CD4-positive, alpha-beta T cell treated with Interleukin-6 at 100 ng/mL for 8 hours (primary cell): Measurements from ENCODE around the gene LMF1.
"Not testable (repeated sequence)": the region's sequence is repeated elsewhere in the genome, so short reads cannot be mapped to it uniquely, and the experiment has no call there.

ENCODE experiments used
- DNase-seq: peaks from one replicate; pipeline ENCODE4 v3.0.0-alpha.2; 2020; ENCODE audit warnings: mixed read lengths, low spot score

The LMF1 gene

DNA sequence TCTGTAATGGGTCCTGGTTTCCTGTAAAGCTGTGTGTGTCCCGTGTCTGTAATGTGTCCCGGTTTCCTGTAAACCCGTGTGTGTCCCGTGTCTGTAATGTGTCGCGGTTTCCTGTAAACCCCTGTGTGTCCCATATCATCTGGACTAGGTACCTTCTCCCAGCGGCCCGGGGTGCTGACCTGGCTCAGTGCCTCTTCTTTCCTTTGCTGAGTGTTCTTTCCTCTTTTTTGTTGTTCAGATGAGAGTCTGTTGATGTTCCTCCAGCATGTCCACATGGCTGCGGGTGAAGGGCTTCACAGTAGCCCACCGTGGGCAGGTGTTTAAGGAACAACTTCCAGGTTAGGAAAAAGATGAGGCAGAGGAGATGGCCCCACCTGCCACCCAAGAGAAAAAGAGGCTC is 123.6 kb downstream of the LMF1 start:
- no peak for DNase-seq

DNA sequence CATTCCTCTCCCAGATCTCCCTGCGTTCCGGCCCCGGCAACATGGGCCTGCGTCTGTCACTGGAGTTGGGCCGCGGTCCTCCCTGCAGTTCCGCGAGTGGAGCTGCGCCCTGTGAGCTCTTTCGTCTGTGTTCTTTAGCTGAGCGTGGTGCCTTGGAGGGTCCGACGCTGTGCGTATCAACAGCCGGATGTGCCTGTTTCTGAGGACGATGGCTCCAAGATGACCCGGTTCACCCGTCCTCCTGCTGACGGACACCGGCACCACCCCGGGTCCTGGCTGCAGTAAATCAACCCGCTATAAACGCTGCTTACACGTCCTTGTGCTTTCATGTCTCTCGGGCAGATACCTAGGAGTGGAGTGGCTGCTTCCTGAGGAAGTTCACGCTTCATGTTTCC is 125.4 kb downstream of the LMF1 start:
- DNase-seq = no peak

DNA sequence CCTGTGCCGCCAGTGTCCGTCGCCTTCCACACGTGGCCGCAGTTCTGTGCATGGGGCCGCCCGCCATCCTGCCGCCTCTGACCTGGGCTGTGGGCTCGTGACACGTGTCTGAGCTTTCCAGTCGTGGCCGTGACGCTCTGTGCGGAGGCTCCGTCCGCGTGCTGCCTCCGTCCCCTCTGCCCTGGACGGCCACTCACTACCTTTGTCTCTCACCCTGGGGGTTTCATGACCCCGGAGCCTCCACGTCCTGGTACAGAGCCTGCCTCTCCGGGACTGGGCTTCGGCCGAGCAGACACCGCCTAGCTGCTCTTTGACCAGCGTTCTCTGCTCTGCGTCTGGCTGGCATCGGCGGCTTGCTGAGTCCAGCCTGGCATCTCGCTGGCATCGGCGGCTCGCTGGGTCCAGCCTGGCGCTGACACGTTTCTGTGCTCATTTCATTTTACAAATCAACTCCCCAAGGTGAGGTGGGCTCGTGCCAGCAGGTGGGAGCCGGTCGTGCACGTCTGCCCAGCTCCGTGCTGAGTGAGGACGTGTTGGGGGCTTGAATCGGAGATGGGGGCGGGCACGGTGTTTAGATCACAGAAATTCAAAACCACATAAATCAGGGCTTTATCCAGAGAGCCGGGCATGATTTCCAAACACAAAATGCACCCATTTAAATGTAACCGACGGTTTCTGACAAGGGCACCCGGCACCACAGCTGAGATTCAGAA is 126.0 kb downstream of the LMF1 start:
- no peak for DNase-seq

DNA sequence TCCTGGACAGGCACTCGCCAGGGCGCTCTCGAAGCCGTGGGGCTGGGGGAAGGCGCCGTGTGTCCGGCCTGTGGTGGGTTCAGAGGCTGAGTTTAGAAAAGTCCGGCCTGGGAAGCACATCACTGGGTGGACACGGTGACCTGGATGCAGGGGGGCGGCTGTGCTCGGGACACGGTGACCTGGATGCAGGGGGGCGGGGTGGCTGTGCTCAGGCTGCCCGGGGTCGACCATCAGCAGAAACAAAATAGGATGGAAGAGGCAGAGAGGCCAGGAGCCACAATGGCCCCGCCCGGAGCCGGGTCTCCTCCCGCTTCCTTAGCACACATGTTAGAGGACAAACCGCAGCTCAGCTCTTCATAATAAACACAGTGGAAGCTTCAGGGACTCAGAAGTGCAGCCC is 127.0 kb downstream of the LMF1 start:
- no peak for DNase-seq

DNA sequence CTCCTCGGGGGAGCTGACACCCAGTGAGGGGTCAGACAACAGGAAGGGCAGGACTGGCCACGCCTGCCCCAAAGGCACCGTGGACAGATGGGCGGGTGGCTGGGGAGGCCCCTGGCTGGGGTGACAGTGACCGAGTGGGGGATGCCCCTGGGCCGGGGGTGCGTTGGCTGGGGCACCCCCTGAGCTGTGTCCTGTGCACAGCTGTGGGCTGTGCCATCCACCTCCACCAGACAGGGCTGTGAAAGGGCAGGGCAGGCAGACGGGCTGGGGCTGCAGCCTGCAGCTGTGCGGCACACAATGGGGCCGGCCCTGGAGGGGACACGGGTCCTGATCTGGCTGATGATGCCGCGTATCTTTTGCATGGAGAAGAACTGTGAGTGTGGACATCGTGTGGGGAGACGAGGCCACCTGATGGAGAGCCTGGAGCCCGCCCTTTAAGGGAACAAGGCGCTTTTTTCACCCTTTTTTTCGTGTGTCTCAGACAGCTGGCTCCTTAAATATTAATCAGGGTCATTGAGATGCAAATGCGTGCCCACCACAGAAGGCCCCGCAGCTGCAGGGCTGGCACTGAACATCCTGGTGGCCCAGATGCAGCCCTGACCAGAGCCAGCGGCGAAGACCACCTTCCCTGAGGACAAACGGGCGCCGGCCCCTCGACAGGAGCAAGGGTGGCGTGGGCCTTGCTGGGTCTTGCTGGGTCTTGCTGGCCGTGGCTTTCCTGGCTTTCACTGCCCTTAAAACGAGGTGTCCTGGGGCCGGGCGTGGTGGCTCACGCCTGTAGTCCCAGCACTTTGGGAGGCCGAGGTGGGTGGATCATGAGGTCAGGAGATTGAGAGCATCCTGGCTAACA is 127.8 kb downstream of the LMF1 start:
- DNase-seq = no peak

DNA sequence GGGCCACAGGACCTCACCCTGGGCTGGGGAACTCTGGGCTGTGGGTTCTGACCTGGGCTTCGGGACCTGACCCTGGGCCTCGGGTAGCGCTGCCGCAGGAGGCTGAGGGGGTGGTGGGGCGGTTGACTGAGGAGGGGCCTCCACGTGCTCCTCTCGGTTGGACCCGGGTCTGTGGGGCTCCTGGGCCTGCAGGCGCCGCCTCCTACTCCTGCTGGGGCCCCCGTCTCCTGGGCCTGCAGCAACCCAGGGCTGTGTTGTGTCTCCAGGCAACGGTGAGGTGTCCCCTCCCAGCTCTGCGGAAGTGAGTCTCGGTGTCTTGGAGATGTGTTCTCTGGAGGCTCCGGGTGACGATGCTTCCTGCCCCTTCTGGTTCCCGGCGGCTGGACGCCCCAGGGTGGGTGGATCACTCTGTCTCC is 128.7 kb downstream of the LMF1 start:
- DNase-seq = no peak

DNA sequence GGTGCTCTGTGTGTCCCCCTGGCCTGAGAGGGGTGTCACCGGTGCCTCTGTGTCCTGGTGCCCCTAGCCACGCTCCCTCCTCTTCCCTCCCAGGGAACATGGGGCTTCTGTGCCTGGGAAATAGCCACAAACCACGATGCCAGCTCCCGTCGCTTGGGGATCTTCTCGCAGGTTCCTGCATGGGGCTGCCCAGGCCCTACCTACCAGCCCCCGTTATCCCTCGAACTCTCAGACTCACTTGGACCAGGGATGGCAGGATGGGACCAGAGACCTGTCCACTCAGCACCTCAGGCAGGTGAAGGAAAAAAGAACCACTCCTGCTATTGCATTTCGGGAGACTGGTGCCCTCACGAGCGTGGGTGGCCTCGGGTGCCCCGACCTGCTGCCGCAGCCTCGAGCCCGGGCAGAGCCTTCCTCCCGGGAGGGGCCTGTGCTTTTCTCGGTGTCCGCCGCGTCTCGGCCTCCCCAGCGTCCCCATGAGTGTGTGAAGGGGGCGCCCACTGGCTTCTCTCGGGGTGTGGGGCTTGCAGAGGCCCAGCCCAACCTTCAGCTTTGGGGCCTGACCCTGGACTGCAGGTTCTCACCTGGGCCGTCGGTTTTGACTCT is 129.2 kb downstream of the LMF1 start:
- DNase-seq = no peak

DNA sequence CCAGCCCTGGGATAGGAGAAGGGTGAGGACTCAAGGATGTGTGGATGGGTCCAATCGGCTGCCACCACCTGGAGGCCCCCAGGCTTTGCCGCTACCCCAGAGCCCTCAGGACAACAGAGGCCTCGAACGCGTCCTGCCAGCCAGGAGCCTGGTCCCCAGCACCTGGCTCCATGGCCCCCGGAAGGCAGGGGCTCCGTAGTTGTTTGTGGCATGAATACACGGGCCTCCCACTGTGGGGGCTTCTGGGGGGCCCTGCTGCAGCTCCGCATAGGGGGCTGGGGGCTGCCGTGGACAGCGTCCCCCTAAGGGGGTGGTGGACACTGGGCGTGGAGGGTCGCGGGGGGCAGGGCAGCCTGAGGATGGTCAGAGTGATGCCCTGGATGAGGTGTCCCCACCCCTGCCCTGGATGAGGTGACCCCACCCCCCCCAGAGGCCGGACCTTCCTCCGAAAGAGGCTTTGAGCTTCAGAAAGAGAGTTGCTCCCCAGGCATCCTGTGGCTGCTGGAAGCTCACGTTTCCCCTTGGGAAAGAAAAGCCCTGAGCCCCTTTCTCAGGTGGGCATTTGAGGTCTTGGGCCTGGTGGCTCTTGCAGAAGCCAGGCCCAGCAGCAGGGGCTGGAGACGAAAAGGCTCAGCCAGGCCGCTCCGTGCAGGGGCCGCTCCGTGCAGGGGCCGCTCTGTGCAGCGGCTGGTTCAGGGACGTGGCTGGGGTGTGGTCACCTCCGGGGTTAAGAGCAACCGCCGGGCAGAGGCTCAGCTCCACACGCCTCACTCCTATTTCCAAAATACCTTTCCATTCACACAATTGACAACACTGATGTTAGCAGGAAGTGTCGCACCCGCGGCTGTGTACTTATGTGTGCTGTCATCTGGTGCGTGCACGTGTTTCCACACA is 130.0 kb downstream of the LMF1 start:
- DNase-seq = no peak

DNA sequence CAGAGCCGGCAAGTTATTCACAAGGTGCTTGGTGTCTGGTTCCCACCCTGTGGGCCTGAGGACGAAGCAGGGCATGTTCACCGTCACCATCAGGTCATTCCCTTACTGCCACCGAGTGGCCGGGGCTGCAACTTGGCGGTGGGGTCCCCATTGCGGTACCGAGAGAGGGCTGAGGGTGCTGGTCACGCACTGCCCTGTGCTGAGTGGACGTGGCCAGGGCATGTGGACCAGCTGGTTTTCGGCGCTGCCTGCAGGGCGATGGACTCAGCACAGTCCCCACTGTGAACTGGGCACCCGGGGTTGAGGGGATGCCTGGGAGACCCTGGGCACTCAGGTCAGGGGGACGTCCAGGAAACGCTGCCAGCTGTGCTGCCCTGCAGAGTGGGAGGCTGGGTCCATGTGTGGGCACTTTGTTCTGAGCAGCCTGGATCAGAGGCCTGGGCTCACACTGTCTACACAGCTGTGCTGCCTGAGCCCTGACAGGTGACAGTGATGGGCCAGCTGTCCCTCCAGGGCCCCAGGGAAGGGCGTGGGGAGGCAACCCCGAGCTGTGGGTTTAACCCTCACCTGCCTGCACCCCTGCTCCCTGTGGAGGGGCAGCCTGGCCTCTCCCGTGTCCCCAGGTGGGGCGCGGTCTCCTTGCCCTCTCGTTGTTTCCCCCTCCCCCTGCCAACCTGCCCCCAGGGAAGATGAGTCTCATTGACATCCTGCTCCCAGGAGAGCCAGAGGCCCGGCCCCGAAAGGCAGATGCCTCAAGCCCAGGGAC is 131.0 kb downstream of the LMF1 start:
- no peak for DNase-seq

DNA sequence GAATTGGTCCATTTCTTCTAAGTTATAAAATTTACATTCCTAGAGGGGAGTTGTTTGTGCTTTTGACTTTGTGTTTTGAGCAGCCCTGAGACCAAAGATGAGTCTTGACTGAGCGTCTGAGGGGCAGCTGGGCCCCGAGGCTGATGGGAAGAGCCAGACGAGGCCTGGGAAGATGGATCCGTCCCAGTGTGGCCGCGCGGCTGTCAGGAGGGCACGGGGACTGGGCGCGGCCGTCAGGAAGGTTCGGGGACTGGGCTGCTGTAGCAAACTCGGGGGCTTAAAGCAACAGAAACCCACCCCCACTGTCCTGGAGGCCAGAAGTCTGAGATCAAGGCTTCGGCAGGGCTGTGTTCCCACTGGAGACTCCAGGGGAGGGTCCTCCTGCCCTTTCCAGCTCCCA is 132.0 kb downstream of the LMF1 start:
- DNase-seq = no peak

DNA sequence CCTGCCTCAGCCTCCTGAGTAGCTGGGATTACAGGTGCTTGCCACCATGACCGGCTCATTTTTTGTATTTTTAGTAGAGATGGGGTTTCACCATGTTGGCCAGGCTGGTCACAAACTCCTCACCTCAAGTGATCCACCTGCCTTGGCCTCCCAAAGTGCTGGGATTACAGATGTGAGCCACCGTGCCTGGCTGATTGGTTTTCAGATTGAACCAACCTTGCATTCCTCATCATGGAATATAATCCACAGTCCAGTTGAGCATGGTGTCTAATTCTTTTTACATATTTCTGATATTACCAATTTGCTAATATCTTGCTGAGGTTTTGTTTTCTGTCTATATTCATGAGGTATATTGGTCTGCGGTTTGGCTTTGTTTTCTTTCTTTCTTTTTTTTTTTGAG is 134.0 kb downstream of the LMF1 start:
- not testable (repeated sequence) for DNase-seq

DNA sequence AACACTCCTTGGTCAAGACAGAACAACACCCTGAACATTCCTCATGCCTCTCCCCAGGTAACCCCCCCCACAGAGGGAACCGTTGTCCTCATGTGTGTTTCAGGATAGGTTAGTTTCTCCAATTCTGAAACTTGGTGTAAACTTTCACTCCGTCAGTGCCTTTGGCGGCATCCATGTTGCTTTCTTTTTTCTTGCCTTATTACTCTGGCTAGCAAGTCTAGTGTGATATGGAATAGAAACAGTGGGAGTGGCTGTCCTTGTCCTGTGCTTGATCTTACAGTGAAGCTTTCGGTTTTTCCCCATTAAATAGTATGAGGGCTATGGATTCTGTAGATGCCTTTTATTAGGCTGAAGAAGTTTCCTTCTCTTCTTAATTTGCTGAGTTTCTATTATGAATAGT is 134.6 kb downstream of the LMF1 start:
- no peak for DNase-seq

DNA sequence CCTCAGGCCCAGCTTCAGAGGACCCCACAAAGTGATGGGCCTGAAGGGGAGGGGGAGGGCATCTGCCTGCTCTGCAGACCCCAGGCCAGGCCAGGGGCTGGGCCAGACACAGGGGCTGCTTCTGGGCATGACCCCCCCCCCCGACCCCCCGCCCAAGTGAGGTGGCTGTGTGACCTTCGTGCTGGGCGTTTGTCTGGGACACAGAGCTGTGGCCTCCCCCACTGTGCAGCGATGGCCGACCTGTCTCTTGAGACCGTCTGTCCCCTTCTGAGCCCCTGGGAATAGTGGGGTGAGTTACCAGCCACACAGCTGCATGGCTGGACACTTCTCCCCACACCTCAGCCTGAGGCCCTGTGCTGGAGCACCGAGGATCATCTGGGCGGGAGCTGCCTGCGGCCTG is 135.4 kb downstream of the LMF1 start:
- DNase-seq = no peak

DNA sequence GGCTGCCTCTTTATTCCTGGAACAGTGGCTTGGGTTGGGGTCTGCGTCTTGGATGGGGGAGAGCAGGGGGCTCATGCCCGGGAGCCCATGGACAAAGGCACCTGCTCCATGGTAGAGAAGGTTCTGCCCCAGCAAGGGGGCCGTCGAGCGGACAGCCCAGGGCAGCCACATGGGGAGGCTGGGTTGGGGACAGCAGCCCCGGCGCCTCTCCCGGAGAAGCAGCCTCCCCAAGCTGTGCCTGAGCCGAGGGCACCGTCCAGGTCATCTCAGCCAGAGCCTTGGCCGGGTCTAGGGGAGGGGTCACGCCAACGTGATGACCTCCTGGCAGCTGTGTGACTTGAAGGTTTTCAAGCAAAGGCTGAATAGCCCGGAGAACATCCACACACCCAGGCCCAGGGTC is 137.4 kb downstream of the LMF1 start:
- no peak for DNase-seq

DNA sequence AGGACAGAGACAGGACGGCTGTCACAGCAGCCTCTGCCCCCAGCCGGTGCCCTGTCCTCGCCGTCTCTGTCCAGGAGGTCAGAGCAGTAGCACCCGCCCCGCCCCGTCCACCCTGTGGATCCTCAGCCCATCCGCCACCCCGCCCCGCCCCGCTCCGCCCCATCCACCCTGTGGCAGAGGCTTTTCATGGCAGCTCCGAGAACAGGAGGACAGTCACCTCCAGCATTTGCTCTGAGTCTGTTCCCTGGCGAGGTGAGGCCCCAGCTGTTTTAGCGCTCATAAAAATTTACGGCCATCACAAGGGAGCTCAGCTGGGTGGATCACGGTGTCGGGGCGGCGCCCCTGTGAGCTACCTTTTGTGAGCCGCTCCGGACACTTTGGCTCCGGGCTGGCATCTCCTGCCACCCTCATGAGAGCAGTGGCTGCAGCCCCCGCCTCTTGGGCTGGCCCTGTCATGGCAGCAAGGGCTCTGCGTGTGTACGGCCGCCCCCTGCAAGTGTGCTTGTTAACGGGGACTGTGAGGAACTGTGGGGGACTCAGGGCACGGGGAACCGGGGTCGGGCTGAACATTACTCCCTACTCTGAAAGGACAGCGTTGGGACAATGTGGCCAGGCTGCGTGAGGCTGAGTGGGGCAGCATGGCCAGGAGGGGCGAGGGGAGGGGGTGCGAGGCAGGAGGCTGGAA is 138.0 kb downstream of the LMF1 start:
- DNase-seq = no peak

DNA sequence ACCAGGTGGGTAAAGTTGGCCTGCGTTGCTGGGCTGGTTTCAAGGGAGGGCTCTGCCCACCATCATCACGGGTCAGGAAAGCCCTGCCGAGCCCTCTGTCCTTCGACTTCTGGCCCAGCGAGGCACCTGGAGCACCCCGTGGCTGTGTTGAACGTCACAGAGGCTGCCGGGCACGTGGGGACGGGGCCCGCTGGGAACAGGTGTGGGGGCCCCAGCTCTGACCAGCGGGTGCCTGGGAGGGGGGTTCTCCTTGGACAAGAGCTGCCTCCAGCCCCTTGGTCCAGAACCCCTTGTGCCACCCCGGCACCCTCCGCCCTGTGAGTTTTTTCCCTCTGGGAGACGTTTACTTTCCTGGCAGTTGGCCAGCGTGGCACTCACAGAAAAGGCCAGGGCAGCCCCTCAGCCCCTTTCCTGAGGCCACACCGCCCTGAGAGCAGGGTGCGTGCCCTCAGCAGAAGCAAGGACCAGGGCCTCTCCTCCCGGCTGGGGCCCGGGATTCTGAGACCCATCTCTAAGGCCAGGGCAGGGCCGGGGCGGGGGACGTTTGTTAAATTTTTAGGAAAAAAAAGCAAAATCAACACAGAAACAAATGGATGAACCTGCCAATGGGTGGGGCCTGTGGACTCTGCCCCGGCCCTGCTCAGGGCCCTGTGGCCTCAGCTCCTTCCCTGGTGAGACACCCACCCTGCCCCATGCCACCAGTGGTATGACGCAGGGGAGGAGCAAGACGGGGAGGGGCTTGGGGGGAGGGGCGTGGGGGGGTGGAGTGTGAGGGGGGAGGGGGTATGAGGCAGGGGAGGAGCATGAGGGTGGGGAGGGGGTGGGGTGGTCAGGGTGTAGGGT is 139.0 kb downstream of the LMF1 start:
- DNase-seq = no peak

DNA sequence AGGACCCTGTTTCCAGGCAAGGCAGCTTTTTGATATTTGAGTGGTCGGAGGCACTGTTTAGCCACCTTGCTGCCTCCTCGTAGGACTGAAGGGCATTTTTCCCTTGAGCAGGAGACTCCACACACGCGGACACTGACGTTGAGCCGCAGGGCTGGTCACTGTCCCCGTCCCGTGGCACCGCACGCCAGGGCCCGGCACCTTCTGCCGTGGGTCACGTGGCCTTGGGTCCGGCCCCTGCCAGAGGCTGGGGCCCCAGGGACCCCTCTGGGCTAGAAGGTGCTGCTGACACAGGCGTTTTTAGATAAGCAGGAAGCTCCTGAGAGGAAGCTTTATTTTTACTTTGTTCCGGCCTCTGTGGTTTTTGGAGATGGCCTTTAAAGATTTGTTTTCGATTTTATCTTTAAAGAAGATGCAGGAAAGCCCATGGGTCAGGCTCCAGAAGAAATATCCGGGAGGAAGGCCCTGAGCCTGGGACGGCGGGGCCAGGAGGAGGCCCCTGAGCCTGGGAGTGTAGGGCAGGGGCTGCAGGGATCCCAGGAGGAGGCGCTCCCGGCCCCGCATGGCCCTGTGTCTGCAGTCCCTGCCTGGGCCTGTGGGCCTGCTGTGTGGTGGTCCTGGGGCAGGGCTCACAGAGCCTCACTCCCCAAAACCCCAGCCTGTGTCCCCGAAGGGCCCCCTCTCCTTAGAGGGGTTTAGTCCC is 139.8 kb downstream of the LMF1 start:
- DNase-seq = no peak

DNA sequence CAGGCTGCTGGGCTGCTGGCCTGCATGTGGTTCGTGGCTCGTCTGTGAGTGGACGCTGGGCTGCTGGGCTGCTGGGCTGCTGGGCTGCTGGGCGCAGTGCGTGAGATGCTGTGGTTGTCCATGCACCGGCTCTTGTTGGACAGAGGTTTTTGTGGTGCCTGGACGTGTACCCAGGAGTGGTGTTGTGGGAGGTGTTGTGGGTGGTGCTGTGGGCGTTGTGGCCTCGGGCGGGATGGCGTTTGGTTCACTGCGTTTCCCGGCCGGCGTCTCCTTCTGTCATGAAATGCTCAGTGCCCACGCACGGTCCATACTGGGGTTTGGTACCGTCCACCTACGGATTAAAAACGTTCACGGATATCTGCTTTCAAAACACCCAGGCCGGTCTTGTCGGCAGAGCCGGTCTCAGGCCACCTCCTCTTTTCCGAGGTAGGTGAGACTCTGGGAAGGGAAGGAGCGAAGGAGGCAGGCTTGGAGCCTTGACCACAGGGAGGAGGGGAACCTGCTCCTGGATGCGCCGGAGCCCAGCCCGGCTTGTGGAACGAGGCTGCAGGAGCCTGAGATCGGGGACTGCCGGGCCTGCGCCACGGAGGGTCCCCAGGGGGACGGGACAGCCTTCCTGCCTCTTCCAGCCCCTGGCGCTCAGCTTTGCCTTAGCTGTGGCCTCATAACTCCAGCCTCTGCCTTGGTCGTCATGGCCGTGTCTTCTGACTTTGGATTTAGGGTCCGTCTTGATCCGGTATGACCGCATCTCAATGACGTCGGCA is 140.5 kb downstream of the LMF1 start:
- no peak for DNase-seq
